ENCODE measurements around the gene CSTF2. TPM values are rescaled to one million over a fixed set of nuclear protein-coding genes. Genes with fewer than 3 reads are reported as not detected.

CSTF2 gene
- polyA plus RNA-seq, 1 donor (not counting 4 experiments of a cell fraction or from before 2014, with no cell fraction given): 29.5 TPM

GRCh38 chrX:100812216-100813158, 7.7 kb upstream of the CSTF2 start:
- H3K27me3 ChIP-seq (ENCODE audit: control insufficient read depth, extremely low read depth, insufficient read depth, low read length): no peaks in the 10 kb centered on the region
- dilution Hi-C loops (cut with MboI; ENCODE audit: extremely low pct_ligation_motif_present, low sequenced_read_pairs): no loop called here
- H3K79me2 ChIP-seq (ENCODE audit: control insufficient read depth, insufficient read depth, low read length): no peaks in the 10 kb centered on the region
- H3K4me3 ChIP-seq (ENCODE audit: control insufficient read depth in 2 of 3, extremely low read depth in 1 of 3, insufficient read depth in 2 of 3, low read depth in 1 of 3, low read length in 3 of 3): no peak overlapping the region
- no peaks in the 10 kb centered on the region for H3K4me1 ChIP-seq (ENCODE audit: control insufficient read depth, extremely low read depth, insufficient read depth, low read length)
- FAIRE-seq (no peak), DNase-seq (ENCODE audit: low read depth, low spot score) (no peak)
- no peak overlapping the region for H3K27ac ChIP-seq (ENCODE audit: control insufficient read depth, insufficient read depth, low read length)
- H3K4me2 ChIP-seq (ENCODE audit: control insufficient read depth, extremely low read depth, insufficient read depth, low read depth, low read length): peak overlapping the region; percentile 5
- no peak overlapping the region for H3K9ac ChIP-seq (ENCODE audit: control insufficient read depth, extremely low read depth, insufficient read depth, low read length)
- H3K36me3 ChIP-seq (ENCODE audit: control insufficient read depth in 2 of 2, extremely low read depth in 1 of 2, insufficient read depth in 2 of 2, low read length in 2 of 2): no peaks in the 10 kb centered on the region
- TF ChIP-seq EZH2 (IDR thresholded peaks at IDR 0.05; ENCODE audit: low read length) (no peak), CTCF (optimal IDR thresholded peaks at IDR 0.05 in 1 of 3, IDR thresholded peaks at IDR 0.05 in 1 of 3, conservative IDR thresholded peaks at IDR 0.05 in 1 of 3; ENCODE audit: extremely low read depth in 1 of 3, insufficient read depth in 2 of 3, low read length in 3 of 3) (no peak)
- H2AFZ ChIP-seq (ENCODE audit: control insufficient read depth, low read length): peak overlapping the region; percentile 75
- no peaks in the 10 kb centered on the region for H3K9me1 ChIP-seq (ENCODE audit: control insufficient read depth, extremely low read depth, insufficient read depth, low read length)
- H4K20me1 ChIP-seq (ENCODE audit: control insufficient read depth, extremely low read depth, insufficient read depth, low read length): no peaks in the 10 kb centered on the region
- no peaks in the 10 kb centered on the region for H3K9me3 ChIP-seq (ENCODE audit: control insufficient read depth, low read depth, low read length)

GRCh38 chrX:100817340-100817739, 2.9 kb upstream of the CSTF2 start:
- H3K9ac ChIP-seq (ENCODE audit: control insufficient read depth, extremely low read depth, insufficient read depth, low read length): no peak overlapping the region
- dilution Hi-C loops (cut with MboI; ENCODE audit: extremely low pct_ligation_motif_present, low sequenced_read_pairs): no loop called here
- H3K36me3 ChIP-seq (ENCODE audit: control insufficient read depth in 2 of 2, extremely low read depth in 1 of 2, insufficient read depth in 2 of 2, low read length in 2 of 2): peaks cover 0 to 2% of the 10 kb centered on the region in 2 experiments
- H3K27me3 ChIP-seq (ENCODE audit: control insufficient read depth, extremely low read depth, insufficient read depth, low read length): no peaks in the 10 kb centered on the region
- H2AFZ ChIP-seq (ENCODE audit: control insufficient read depth, low read length): no peak overlapping the region
- no peak overlapping the region for H3K4me2 ChIP-seq (ENCODE audit: control insufficient read depth, extremely low read depth, insufficient read depth, low read depth, low read length)
- no peaks in the 10 kb centered on the region for H3K9me1 ChIP-seq (ENCODE audit: control insufficient read depth, extremely low read depth, insufficient read depth, low read length)
- FAIRE-seq (no peak), DNase-seq (ENCODE audit: low read depth, low spot score) (no peak)
- no peaks in the 10 kb centered on the region for H3K4me1 ChIP-seq (ENCODE audit: control insufficient read depth, extremely low read depth, insufficient read depth, low read length)
- no peak overlapping the region for H3K4me3 ChIP-seq (ENCODE audit: control insufficient read depth in 2 of 3, extremely low read depth in 1 of 3, insufficient read depth in 2 of 3, low read depth in 1 of 3, low read length in 3 of 3)
- H3K9me3 ChIP-seq (ENCODE audit: control insufficient read depth, low read depth, low read length): no peaks in the 10 kb centered on the region
- H3K27ac ChIP-seq (ENCODE audit: control insufficient read depth, insufficient read depth, low read length): no peak overlapping the region
- no peaks in the 10 kb centered on the region for H4K20me1 ChIP-seq (ENCODE audit: control insufficient read depth, extremely low read depth, insufficient read depth, low read length)
- TF ChIP-seq CTCF (optimal IDR thresholded peaks at IDR 0.05 in 1 of 3, IDR thresholded peaks at IDR 0.05 in 1 of 3, conservative IDR thresholded peaks at IDR 0.05 in 1 of 3; ENCODE audit: extremely low read depth in 1 of 3, insufficient read depth in 2 of 3, low read length in 3 of 3): no peak
- TF ChIP-seq EZH2 (IDR thresholded peaks at IDR 0.05; ENCODE audit: low read length): no peak
- H3K79me2 ChIP-seq (ENCODE audit: control insufficient read depth, insufficient read depth, low read length): peaks cover 5% of the 10 kb centered on the region

Data from keratinocyte (primary cell).